Loucy (cell line): ENCODE measurements around the gene FOSB.

ENCODE experiments used
- EZH2phosphoT487 ChIP-seq: fragments of 200-600 bp; IDR thresholded peaks from 2 replicates; pipeline ENCODE4 v1.6.1; 2018; ENCODE audit warnings: antibody characterized with exemption, mild to moderate bottlenecking, moderate library complexity, borderline replicate concordance
- TF ChIP-seq, protein P1 (sequence below): fragments of 200-600 bp; sonication (generic); conservative IDR thresholded peaks from 2 replicates; pipeline ENCODE4 v1.5.1; 2014; ENCODE audit warnings: mild to moderate bottlenecking, antibody characterized with exemption, low read length

- TF ChIP-seq, protein P1, sequence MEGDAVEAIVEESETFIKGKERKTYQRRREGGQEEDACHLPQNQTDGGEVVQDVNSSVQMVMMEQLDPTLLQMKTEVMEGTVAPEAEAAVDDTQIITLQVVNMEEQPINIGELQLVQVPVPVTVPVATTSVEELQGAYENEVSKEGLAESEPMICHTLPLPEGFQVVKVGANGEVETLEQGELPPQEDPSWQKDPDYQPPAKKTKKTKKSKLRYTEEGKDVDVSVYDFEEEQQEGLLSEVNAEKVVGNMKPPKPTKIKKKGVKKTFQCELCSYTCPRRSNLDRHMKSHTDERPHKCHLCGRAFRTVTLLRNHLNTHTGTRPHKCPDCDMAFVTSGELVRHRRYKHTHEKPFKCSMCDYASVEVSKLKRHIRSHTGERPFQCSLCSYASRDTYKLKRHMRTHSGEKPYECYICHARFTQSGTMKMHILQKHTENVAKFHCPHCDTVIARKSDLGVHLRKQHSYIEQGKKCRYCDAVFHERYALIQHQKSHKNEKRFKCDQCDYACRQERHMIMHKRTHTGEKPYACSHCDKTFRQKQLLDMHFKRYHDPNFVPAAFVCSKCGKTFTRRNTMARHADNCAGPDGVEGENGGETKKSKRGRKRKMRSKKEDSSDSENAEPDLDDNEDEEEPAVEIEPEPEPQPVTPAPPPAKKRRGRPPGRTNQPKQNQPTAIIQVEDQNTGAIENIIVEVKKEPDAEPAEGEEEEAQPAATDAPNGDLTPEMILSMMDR, result no peak
- TF ChIP-seq EZH2phosphoT487, result no peak
Observed at GRCh38 chr19:45517641-45518468, 50.1 kb downstream of the FOSB start.
